Mesenchymal stem cell (in vitro differentiated cells and primary cell): Measurements from ENCODE around the gene WDR3.
A peak's percentile ranks its signal among the peaks of the same experiment; 100 is the strongest.

Source experiments
- DNase-seq: peaks from one replicate; pipeline ENCODE4 v3.0.0-alpha.2; 2013
- H2AFZ ChIP-seq: one replicate; pipeline ENCODE4 v1.6.1; 2013; ENCODE audit warnings: low read depth, mild to moderate bottlenecking, control low read depth, inconsistent platforms, low read length, moderate library complexity
- H2AK5ac ChIP-seq: 2 replicates; pipeline ENCODE4 v1.6.1; 2013; ENCODE audit warnings: low read length, moderate library complexity, mild to moderate bottlenecking, inconsistent platforms; ENCODE audit not compliant: severe bottlenecking
- H2BK120ac ChIP-seq: one replicate; pipeline ENCODE4 v1.6.1; 2013; ENCODE audit warnings: low read depth, mild to moderate bottlenecking, inconsistent platforms, low read length, moderate library complexity
- H2BK12ac ChIP-seq, 2 experiments: one replicate each; pipeline ENCODE4 v1.6.1; 2013; ENCODE audit warnings: inconsistent platforms in 2 of 2, low read length in 2 of 2, mild to moderate bottlenecking in 2 of 2, moderate library complexity in 2 of 2, control low read depth in 1 of 2
- H2BK15ac ChIP-seq: one replicate; pipeline ENCODE4 v1.6.1; 2013; ENCODE audit warnings: mild to moderate bottlenecking, low read depth, inconsistent platforms; ENCODE audit not compliant: poor library complexity, severe bottlenecking
- H2BK5ac ChIP-seq: 2 replicates; pipeline ENCODE4 v1.6.1; 2013; ENCODE audit warnings: low read depth, mild to moderate bottlenecking, low read length, control low read depth, inconsistent platforms; ENCODE audit not compliant: poor library complexity, severe bottlenecking
- H3K14ac ChIP-seq, 2 experiments: one replicate each; pipeline ENCODE4 v1.6.1; 2013; ENCODE audit warnings: inconsistent platforms in 2 of 2, low read length in 2 of 2, control low read depth in 1 of 2, mild to moderate bottlenecking in 1 of 2, moderate library complexity in 1 of 2
- H3K18ac ChIP-seq, 2 experiments: one replicate each; pipeline ENCODE4 v1.6.1; 2013; ENCODE audit warnings: inconsistent platforms in 2 of 2, low read length in 2 of 2, control low read depth in 1 of 2, low read depth in 1 of 2, mild to moderate bottlenecking in 1 of 2
- H3K23ac ChIP-seq, 2 experiments: one replicate each; pipeline ENCODE4 v1.6.1; 2013; ENCODE audit warnings: inconsistent platforms in 2 of 2, low read length in 2 of 2, mild to moderate bottlenecking in 2 of 2, moderate library complexity in 2 of 2, control low read depth in 1 of 2
- H3K27ac ChIP-seq: 2 replicates; pipeline ENCODE4 v1.5.1; 2013; ENCODE audit warnings: mild to moderate bottlenecking, moderate library complexity, low read length, control low read depth, inconsistent platforms; ENCODE audit not compliant: poor library complexity, severe bottlenecking
- H3K27me3 ChIP-seq, 2 experiments: 2 replicates each; pipeline versions ENCODE4 v1.6.1 to v1.7.0; 2013; ENCODE audit warnings: low read length in 2 of 2, mild to moderate bottlenecking in 2 of 2, moderate library complexity in 2 of 2, control low read depth in 1 of 2, inconsistent platforms in 1 of 2; ENCODE audit not compliant: control insufficient read depth in 1 of 2, insufficient read depth in 1 of 2
- H3K36me3 ChIP-seq, 2 experiments: 2 replicates each; pipeline versions ENCODE4 v1.6.1 to v1.7.0; 2013; ENCODE audit warnings: low read length in 2 of 2, control low read depth in 1 of 2, inconsistent platforms in 1 of 2, low read depth in 1 of 2, mild to moderate bottlenecking in 1 of 2; ENCODE audit not compliant: insufficient read depth in 2 of 2, control insufficient read depth in 1 of 2
- H3K4ac ChIP-seq, 2 experiments: one replicate each; pipeline ENCODE4 v1.6.1; 2013; ENCODE audit warnings: inconsistent platforms in 2 of 2, low read length in 2 of 2, mild to moderate bottlenecking in 2 of 2, moderate library complexity in 2 of 2, control low read depth in 1 of 2, low read depth in 1 of 2
- H3K4me1 ChIP-seq: 2 replicates; pipeline ENCODE4 v1.6.1; 2013; ENCODE audit warnings: low read depth, low read length, control low read depth; ENCODE audit not compliant: control insufficient read depth, insufficient read depth
- H3K4me2 ChIP-seq: 2 replicates; pipeline ENCODE4 v1.6.1; 2013; ENCODE audit warnings: low read length, mild to moderate bottlenecking, inconsistent platforms; ENCODE audit not compliant: poor library complexity, severe bottlenecking
- H3K4me3 ChIP-seq, 2 experiments: 2 replicates each; pipeline versions ENCODE4 v1.5.1 to v1.7.0; 2013; ENCODE audit warnings: low read length in 2 of 2, mild to moderate bottlenecking in 2 of 2, control low read depth in 1 of 2, low read depth in 1 of 2; ENCODE audit not compliant: insufficient read depth in 1 of 2
- H3K79me1 ChIP-seq: replicated peaks from 2 replicates; pipeline ENCODE4 v1.6.1; 2013; ENCODE audit warnings: mild to moderate bottlenecking, control low read depth, low read length, inconsistent platforms; ENCODE audit not compliant: poor library complexity, severe bottlenecking
- H3K9ac ChIP-seq: 2 replicates; pipeline ENCODE4 v1.7.0; 2013; ENCODE audit warnings: mild to moderate bottlenecking, low read length, moderate library complexity
- H3K9me3 ChIP-seq: 2 replicates; pipeline ENCODE4 v1.7.0; 2013; ENCODE audit warnings: mild to moderate bottlenecking, low read length; ENCODE audit not compliant: control insufficient read depth
- H4K8ac ChIP-seq: one replicate; pipeline ENCODE4 v1.6.1; 2013; ENCODE audit warnings: inconsistent platforms, mild to moderate bottlenecking, low read length, moderate library complexity
- H4K91ac ChIP-seq: one replicate; pipeline ENCODE4 v1.6.1; 2013; ENCODE audit warnings: mild to moderate bottlenecking, low read length, inconsistent platforms
- WGBS: methylation state at CpG from one replicate; pipeline ENCODE4 v1.1.7; 2013; ENCODE audit warnings: mixed read lengths; 5-methylcytosine and 5-hydroxymethylcytosine counted together

WDR3 gene

DNA sequence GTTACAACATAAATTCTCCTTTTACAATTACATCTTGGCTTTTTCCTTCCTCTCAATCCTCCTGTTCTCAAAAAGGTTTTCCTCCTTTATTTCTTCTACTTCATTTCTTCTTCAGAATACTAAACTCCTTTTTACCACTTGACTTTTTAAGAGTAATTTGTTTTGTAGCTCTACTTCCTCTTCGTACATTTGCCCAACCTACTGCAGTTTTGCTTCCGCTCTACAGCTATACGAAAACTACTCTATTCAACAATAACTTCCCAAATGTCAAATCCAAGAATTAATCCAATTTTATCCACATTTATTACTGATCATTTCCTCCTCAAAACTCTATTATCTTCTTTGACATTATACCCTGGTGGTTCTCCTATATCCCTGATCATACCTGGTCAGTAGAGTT lies 3.6 kb upstream of the WDR3 start:
- Histone ChIP-seq H4K8ac (no peak overlapping the region), H3K4me3 (no peak overlapping the region), H3K79me1 (peaks cover 7% of the 10 kb centered on the region), H3K9me3 (no peaks in the 10 kb centered on the region), H2AFZ (no peak overlapping the region), H3K14ac (no peak overlapping the region), H3K36me3 (peaks cover 0 to 6% of the 10 kb centered on the region in 2 experiments), H3K23ac (no peak overlapping the region), H2BK5ac (no peak overlapping the region), H2BK12ac (no peak overlapping the region), H4K91ac (no peak overlapping the region), H3K27ac (no peak overlapping the region), H3K9ac (no peak overlapping the region), H3K18ac (no peak overlapping the region), H3K4me1 (peaks cover 2% of the 10 kb centered on the region), H3K4me2 (no peak overlapping the region), H3K27me3 (no peaks in the 10 kb centered on the region), H2AK5ac (no peak overlapping the region), H2BK15ac (no peak overlapping the region), H3K4ac (no peak overlapping the region), H2BK120ac (no peak overlapping the region)
- WGBS: 94% methylated on average over 3 of the region's 3 CpGs
- DNase-seq: no peak

DNA sequence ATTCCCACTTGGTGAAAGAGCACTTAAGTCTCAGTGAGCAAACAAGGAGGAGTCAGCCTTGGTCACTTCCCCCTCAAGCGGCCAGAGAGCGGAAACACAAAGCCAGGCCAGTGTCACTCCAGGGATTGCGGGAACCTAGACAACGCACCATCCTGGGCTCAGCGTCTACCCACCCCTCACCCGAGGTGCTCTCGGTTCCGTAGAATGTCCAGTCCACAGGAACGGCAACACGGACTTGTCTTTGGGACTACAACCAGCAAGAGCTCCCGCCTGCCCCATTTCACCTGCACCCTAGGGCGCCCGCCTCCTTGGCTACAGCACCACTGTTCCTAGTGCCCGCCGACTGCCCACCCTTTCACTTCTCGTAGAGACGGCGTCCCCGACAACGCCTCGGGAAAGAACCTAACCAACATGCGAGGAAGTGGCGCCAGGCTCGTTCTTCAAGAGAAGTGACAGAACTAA lies 627 bp upstream of the WDR3 start:
- Histone ChIP-seq H3K4ac (peak overlapping the region in 1 of 2 experiments; percentile 3), H3K18ac (peak overlapping the region; percentile 13 to 53), H3K14ac (no peak overlapping the region), H3K4me3 (peak overlapping the region; percentile 90 to 100), H4K8ac (peak overlapping the region; percentile 62), H2BK12ac (peak overlapping the region in 1 of 2 experiments; percentile 7), H2BK120ac (no peak overlapping the region), H3K79me1 (peaks cover 6% of the 10 kb centered on the region), H2BK5ac (no peak overlapping the region), H3K9ac (peak overlapping the region; percentile 95), H3K27ac (peak overlapping the region; percentile 36), H3K27me3 (no peaks in the 10 kb centered on the region), H3K4me1 (peaks cover 3% of the 10 kb centered on the region), H2BK15ac (peak overlapping the region; percentile 73), H3K9me3 (no peaks in the 10 kb centered on the region), H3K36me3 (peaks cover 0 to 4% of the 10 kb centered on the region in 2 experiments), H4K91ac (no peak overlapping the region), H2AK5ac (no peak overlapping the region), H3K4me2 (peak overlapping the region; percentile 70), H3K23ac (no peak overlapping the region), H2AFZ (peak overlapping the region; percentile 91)
- under 1% methylated on average over 24 of the region's 24 CpGs for WGBS
- peak; percentile 83 for DNase-seq

GRCh38 chr1:117930173-117930447 lies 571 bp downstream of the WDR3 start:
- peak overlapping the region; percentile 95 for H3K9ac ChIP-seq
- H2AFZ ChIP-seq: peak overlapping the region; percentile 30
- no peak overlapping the region for H4K91ac ChIP-seq
- H3K9me3 ChIP-seq: no peaks in the 10 kb centered on the region
- H3K4me2 ChIP-seq: peak overlapping the region; percentile 81
- WGBS: under 1% methylated on average over 12 of the region's 12 CpGs
- H3K4ac ChIP-seq: peak overlapping the region in 1 of 2 experiments; percentile 61
- peaks cover 0 to 9% of the 10 kb centered on the region in 2 experiments for H3K36me3 ChIP-seq
- H3K14ac ChIP-seq: peak overlapping the region in 1 of 2 experiments; percentile 5
- no peak overlapping the region for H3K23ac ChIP-seq
- no peak overlapping the region for H2BK15ac ChIP-seq
- H3K27me3 ChIP-seq: no peaks in the 10 kb centered on the region
- DNase-seq: no peak
- peaks cover 7% of the 10 kb centered on the region for H3K79me1 ChIP-seq
- peak overlapping the region in 1 of 2 experiments; percentile 55 for H3K18ac ChIP-seq
- peak overlapping the region; percentile 13 for H3K27ac ChIP-seq
- H2BK5ac ChIP-seq: no peak overlapping the region
- no peak overlapping the region for H2AK5ac ChIP-seq
- H2BK12ac ChIP-seq: no peak overlapping the region
- peaks cover 3% of the 10 kb centered on the region for H3K4me1 ChIP-seq
- no peak overlapping the region for H2BK120ac ChIP-seq
- no peak overlapping the region for H4K8ac ChIP-seq
- peak overlapping the region; percentile 72 to 100 for H3K4me3 ChIP-seq

DNA sequence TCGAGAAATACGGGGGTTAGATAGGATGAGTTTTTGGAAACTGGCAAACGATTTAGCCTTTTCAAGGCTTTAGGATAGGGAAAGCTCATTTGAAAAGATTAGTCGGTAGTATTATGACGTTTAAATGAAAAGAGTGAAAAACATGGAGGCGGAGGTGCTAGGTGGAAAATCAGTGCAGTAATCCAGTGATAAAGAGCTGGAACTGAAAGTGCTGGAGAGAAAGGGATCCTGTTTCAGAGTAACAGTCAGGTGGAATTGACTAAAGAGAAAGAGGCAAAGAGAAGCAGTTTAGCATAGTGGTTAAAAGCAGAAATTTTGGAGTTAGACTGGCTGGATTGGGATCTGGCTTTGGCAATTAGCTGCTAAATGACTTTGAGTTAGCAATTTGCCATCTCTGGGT lies 945 bp downstream of the WDR3 start:
- Histone ChIP-seq H3K27me3 (no peaks in the 10 kb centered on the region), H2AK5ac (no peak overlapping the region), H3K36me3 (peaks cover 0 to 12% of the 10 kb centered on the region in 2 experiments), H3K27ac (no peak overlapping the region), H3K23ac (no peak overlapping the region), H3K9ac (peak overlapping the region; percentile 95), H4K8ac (no peak overlapping the region), H2BK15ac (no peak overlapping the region), H2BK120ac (no peak overlapping the region), H3K4me1 (peaks cover 3% of the 10 kb centered on the region), H4K91ac (no peak overlapping the region), H3K79me1 (peaks cover 7% of the 10 kb centered on the region), H2BK5ac (no peak overlapping the region), H2AFZ (no peak overlapping the region), H3K14ac (no peak overlapping the region), H3K4ac (no peak overlapping the region), H2BK12ac (no peak overlapping the region), H3K4me3 (peak overlapping the region in 1 of 2 experiments; percentile 100), H3K4me2 (peak overlapping the region; percentile 81), H3K18ac (no peak overlapping the region), H3K9me3 (no peaks in the 10 kb centered on the region)
- peak; percentile 38 for DNase-seq
- 11% methylated on average over 6 of the region's 6 CpGs for WGBS
